Measurements from ENCODE around the gene RCVRN.

Gene RCVRN

DNA sequence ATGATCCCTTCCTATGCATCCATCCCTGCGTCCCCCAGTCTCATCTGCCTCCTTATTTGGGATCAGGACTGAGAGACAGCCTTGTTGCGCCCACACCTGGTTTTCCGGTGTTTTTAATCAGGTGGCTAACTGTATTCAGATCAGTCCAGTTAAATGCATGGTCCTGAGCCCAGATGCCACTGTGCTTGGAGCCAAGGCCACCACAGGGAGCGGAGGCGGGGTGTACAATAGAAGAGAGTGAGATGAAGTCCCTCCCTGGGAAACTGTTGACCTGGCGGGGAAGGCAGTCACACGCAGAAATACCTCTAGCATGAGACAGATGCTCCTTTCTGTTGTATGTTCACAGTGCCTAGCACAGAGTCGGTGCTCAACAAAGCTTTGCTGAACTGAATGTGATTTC, 6.3 kb downstream of the RCVRN start:
- no peak for DNase-seq (ENCODE audit: low read depth)

DNA sequence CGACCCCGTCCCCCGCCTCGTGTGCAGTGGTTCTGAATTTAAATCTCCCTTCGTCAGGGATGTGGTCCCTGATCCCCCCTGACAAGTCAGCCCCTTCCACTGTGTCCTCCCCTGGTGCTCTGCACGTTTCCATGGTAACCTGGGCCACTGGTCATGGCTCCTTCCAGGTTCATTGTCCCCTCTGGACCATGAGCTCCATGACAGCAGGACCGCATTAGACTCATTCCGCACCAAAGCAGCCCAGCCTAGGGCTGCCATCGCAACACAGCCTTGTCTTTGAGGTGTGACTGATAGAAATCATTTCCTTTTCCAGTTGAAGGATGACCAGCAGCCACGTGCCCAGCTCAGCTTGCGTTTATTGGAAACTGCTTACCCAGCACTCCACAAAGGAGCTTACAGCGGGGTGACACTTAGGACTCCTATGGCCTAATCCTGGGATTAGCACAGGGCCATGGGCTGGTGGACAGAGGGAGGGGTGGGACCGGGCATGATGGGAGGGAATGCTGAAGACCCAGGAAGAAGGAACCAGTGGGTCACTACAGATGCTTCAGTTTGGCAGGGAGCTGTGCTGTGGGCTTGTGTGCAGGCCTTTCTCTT, 7.6 kb downstream of the RCVRN start:
- no peak for DNase-seq (ENCODE audit: low read depth)

DNA sequence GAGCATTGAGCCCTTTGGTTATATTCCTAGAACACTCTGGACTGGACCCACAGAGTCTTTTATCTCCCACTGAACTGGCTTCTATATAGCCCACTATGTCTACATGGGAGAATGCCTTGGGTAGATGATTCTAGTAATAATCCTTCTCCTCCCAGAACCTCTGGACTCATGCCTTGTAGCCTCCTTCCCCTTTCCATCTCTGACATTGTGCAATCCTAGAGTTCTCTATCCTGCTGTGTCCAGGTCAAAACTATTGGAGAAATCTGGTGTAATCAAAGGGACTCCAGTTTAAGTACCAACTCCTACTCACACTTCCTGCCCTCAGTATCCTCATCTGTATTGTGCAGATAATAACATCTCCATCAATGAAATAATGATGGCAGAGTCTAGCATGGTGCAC, 9.1 kb downstream of the RCVRN start:
- no peak for DNase-seq (ENCODE audit: low read depth)

DNA sequence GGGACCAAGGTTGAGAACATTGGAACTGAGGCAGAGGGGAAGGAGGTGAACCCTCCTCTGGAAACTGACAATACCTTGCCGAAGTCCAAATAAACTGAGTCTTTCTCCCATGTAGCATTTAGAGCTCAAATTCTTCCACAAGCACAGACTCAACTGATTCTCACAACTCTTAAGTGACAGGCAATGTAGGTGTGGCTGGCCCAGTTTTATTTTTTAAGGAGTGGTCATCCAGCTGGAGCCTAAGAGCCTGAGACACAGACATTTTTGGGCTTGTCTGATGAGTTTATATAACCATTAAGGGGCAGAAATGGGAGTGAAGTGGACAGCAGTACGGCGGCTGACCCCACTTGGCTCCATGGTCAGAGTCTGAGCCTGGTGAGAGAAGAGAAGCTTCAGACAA, 10.8 kb downstream of the RCVRN start:
- no peak for DNase-seq (ENCODE audit: low read depth)

DNA sequence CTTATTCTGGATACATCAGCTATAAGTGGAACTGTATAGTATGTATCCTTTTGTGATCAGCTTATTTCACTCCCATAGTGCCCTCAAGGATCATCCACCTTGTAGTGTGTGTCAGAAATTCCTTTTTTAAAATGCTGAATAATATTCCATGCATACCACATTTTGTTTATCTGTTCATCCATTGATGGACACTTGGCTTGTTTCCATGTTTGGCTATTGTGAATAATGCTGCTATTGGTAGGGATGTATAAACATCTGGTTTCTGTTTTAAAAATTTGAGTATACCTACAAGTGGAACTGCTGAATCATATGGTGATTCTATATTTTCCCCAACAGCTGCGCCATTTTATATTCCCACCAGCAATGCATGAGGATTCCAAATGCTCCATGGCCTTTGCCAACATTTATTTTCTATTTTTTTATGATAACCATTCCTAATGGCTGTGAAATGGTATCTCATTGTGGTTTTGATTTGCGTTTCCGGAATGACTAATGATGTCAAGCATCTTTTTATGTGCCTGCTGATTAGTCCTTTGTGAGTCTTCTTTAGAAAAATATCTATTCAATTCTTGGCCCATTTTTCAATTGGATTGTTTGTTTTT, 11.6 kb downstream of the RCVRN start:
- DNase-seq (ENCODE audit: low read depth) = no peak

DNA sequence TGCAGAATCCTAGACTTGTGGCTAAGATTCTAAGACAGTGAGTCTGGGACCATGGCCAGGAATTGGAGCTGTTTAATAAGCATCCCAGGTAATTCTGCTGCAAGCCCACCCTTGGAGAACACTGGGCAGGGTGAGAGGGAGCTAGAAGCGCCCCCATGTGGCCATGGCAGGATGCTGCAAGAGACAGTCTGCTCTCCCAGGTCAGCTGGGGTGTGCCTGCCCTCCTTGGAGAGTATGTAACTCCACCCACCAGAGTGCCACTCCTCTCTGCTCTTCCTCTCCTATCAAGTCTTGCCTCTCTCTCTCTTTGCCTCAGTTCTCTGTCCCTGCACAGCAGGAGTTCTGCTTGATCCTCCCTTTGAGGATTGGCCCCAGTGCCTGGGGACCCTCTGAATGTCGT, 14.9 kb downstream of the RCVRN start:
- DNase-seq (ENCODE audit: low read depth) = no peak

DNA sequence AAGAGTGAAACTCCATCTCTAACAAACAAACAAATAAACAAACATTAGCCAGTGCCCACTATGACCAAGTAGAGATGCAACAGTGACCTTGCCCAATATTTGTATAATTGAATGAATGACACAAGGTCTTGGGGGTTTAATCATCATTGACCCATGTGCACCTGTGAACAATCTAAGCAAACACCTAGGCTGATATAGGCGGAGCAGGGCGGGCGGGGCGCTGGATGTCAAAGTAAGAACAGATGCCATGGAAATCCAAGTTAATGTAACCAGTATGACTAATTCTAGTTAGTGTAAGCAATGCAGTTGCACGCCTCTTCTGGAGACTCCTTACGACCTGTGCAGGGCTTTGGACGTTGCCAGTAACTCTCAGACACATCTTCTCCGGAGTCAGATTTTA, 17.6 kb downstream of the RCVRN start:
- no peak for DNase-seq (ENCODE audit: low read depth)

DNA sequence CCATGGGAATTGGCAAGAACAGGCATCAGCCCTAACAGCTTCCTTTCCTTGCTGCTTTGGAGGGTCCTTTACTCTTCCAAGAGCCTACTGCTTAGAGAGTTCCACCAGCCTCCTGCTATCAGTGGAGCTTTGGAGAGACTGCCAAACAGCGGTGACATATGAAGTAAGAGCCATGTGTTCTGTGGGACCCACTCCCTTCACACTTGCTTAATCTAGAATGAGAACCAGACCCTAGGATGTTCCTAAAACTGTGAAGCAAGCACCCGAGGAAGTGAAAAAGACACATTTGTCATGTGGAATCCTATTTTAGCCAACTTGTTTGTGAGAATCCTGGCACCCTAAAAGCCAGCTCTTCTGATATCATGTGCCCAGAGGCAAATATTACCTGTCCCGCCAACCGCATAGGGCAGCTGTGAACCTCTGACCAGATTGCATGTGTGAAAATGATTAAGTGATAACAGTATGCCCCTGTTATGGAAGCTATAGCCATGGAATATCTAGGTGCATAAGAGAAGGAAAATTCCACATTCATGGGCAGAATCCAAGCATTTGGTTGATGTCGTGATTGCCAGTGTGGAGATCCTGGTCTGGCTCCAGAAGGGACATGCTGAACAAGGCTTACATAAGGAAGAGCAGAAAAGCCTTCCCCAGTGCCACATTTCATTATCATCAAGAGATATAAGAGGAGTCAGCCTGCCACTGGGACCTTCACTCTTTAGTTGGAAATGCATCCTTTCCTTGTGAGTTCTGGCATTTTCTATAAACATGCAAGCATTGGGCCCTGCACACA, 18.7 kb downstream of the RCVRN start:
- DNase-seq (ENCODE audit: low read depth) = no peak

DNA sequence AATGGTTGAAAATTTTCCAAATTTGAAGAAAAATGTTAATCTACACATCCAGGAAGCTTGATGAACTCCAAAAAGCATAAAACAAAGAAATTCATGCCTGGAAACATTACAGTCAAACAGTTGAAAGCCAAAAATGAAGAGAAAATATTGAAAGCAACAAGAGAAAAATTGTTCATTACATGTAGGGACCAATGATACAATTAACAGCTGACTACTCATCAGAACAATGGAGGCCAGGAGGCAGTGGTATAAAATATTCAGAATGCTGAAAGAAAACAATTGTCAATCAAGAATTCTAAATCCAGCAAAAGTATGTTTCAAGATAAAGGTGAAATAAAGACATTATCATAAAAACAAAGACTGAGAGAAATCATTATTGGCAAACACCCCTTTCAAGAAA, 21.6 kb downstream of the RCVRN start:
- no peak for DNase-seq (ENCODE audit: low read depth)

DNA sequence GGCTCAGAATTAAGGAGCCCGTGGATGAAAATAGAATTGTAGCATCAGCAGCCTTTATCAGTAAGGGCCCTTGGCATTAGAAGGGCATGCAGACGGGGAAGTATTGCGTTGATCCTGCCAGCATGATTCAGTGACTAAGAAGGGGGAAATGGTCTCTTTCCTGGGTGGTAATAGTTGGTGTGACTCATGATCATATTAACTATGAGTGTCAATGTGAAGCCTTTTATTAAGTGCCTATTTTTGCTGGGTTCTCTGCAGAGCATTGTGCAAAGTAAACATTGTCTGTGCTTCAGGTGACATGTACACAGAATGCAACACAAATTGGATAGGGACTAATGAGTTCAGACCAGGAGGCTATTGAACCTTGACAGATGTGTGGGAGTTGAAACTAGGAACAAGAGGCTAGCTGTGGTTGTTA, 24.5 kb downstream of the RCVRN start:
- DNase-seq (ENCODE audit: low read depth) = no peak

DNA sequence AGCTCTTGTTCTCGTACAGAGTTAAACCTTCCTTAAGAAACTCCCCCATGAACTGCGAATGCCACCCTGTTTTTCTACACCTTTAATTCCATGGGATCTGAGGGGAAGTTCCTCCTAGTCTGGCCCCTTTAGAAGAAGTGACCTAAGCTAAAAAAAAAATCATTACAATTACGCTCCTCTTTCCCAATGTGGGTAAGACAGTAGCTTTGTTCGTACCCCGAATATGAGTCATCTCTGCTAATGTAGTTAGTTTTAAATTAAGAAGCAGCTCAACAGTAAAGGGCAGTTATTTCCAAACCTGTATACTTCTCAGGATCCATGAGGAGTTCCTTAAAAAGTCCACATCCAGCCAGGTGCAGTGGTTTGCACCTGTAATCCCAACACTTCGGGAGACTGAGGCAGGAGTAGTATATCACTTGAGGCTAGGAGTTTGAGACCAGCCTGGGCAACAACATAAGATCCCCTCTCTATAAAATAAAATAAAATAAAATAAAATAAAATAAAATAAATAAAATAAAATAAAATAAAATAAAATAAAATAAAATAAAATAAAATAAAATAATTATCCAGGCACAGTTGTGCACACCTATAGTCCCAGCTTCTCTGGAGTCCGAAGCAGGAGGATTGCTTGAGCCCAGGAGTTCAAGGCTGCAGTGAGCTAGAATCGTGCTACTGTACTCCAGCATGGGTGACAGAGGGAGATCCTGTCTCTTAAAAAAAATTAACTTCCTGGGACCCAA, 26.1 kb downstream of the RCVRN start:
- no peak for DNase-seq (ENCODE audit: low read depth)

DNA sequence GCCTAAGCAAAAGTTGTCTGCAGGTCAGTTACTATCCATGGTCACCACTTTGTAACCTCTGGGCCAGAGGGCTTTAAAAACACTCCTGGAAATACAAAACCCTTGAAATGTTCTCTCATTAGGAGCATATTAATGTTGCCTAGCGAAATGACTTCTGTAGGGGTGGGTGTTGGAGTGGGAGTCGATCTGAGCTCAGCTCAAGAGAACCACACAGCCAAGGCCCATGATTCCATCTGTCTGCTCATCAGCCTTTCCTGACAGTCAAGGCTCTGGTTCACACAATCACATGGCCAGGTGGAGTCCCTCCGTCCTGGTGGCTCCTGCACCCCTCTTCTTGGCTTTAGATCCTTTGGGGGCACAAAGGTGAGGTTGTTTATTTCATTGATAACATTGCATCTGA, 26.7 kb downstream of the RCVRN start:
- DNase-seq (ENCODE audit: low read depth) = no peak

DNA sequence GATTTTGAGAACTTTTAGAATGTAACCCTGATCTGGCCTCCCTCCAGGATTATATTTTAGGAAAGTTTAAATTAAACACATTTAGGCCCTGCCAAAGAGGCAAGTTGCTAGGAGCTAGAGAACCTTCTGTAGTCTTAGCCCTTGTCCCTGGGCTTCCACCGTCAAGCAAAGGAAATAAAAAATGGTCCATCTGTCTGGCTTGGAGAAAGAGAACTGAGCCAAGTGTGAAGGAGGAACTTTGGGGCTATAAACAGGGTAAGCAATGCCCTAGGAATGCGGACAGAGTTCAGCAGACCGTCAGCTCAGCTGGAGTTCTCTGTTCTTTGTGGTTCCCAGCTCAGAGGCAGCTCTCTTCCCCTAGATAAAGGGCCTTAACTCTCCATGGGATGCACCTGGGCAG, 29.6 kb downstream of the RCVRN start:
- no peak for DNase-seq (ENCODE audit: low read depth)

DNA sequence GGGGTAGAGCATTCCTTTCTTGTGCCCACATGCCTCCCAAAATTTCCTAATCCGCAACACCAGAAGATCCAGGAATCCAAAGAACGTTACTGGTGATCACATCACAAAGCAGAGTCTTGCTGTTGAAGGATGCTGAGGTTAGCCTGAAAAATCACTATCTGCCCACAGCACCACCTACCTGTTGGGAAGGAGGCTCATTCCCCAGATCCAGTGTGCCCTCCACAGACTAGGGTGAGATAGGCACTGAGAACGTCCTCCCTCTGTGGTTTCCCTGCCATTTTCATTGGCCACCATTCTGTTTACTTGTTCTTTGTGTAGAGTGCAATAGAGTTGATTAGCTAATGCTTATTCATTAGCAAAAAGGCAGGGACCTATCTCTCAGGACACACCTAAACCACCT, 30.3 kb downstream of the RCVRN start:
- no peak for DNase-seq (ENCODE audit: low read depth)

DNA sequence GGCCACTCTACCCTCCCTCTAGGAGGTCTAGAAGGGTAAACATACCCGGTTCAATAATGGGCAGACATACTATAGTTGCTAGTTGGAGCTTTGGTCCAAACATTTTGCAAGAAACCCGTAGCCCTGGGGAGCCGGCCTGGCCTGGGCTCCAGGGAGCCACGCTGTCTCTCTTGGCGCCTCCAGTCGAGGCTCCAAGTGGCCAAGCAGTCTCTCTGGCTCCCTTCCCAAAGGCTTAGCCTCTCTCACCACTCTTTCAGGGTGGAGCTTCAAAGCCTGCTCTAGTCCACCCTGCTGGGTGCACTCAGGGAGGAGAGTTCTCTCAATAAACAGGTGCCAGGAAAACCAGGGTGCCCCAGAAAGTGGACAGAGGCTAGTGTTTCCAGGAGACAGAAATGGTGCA, 32.2 kb downstream of the RCVRN start:
- DNase-seq (ENCODE audit: low read depth) = no peak

DNA sequence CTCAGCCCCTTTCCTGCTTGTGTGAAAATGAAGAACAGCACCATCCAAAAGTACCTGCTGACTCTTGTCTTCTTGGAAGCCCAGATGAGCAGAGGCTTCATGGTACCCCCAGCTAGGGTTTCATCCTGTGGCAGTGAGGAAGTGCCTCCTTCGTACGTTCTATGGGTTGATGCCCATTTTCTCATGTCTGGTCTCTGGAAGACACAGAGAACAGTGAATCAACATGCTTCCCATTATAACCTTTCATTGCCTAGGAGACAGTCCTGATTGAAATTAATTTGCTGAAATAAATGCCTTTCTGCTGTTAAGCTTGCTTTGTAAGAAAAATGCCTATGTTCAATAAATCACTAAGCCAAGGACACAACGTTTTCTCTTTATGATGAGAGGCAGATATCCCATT, 36.5 kb downstream of the RCVRN start:
- DNase-seq (ENCODE audit: low read depth) = no peak

DNA sequence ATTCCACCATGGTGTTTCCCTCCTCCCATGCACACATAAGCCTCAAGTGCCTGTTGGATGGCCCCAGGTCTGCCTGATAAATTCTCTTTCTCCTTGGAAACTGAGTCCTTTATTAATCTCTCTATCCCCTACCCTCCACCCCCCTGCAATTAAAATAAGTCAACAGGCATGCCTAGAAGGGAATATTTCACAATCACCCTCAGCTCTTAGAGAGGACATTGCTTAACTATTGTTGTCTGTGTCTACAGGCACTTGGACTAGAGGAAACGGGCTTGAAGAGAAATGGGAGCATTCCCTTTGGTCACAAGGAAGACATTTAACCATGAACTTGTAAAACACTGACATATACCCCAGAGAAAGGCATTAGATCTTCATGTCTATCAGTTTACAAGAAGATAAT, 39.5 kb downstream of the RCVRN start:
- no peak for DNase-seq (ENCODE audit: low read depth)

DNA sequence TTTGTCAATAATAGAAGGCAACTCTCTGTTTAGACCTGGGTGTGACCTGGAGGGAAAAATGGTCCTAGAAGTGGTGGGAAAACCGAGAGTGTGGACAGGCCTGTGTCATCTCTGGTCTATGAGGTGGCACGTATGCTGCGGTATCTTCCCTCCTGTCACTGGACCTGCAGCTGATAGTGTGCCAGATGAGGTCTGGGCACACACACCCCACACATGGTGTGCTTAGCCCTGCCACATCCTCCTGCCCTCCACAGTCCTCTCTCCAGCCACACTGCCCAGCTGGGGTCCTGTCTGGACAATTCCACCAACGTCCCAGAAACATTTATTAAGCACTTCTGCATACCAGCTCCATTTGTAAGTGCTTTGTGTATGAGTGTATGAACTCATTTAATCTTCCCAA, 42.1 kb downstream of the RCVRN start:
- DNase-seq (ENCODE audit: low read depth) = no peak

DNA sequence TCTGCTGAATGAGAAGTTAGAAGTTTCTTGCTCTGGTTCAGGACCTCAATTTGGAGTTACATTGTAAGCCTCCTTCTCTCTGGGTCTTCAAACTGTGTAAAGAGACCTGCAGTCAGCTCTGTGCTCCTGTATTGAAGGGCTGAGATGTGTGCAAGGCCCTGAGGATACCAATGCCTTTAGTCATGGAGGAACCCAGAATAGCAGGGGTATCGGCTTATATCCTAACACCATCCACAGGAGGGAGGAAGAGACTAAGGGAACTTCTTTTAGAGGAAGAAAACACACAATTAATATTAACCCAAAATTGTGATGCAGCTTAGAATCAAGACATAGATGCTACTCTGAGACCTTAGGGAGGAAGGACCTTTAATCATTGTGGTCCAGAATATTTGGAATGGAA, 42.9 kb downstream of the RCVRN start:
- DNase-seq (ENCODE audit: low read depth) = no peak

DNA sequence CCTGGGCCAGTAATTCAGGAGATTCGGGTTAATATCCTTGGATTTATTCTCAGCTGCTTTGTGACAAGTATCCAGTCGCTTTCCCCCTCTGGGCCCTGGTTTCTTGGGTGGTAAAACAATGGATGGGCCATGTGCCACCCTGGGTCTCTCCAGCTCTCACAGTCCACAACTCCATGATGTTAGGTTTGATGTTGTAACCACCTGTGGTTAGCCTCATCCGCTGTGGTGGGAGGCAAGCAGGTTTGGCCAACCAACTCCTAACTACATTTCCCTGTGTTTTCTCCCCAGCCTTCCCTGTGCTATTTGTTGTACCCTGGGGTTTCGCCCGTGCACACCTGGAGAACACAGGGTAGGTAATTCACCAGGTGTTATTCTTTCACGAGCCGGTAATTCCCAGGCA, 44.2 kb downstream of the RCVRN start:
- no peak for DNase-seq (ENCODE audit: low read depth)

DNA sequence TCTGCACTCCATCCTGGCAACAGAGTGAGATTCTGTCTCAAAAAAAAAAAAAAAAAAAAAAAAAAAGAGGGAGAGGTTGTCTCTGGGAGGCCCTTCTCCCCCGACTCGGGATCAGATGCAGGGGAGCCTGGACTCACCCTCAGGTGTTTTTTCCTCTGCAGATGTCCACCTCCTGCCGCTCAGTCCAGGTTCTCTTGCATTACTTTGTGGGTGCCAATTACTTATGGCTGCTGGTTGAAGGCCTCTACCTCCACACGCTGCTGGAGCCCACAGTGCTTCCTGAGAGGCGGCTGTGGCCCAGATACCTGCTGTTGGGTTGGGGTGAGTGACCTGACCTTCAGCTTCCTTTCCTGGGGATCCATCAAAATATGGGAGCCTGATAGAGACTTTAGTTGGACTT, 45.3 kb downstream of the RCVRN start:
- no peak for DNase-seq (ENCODE audit: low read depth)

DNA sequence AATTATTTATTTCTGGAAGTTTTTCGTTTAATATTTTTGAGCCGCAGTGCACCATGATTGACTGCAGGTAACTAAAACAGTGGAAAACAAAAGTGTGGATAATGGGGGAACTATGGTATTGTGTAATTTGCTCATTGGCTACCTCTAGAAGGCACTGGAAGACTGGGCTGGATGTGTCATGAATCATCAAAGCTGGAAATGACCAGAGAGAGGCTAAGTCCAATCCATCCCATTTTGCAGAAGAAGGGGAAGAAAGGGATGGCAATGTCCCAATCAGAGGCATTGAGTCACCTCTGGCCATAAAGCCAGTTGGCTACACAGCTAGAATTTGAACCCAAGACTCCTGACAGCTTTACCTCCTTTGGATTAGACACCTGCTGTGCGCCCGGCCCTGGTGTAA, 50.0 kb downstream of the RCVRN start:
- DNase-seq (ENCODE audit: low read depth) = no peak

DNA sequence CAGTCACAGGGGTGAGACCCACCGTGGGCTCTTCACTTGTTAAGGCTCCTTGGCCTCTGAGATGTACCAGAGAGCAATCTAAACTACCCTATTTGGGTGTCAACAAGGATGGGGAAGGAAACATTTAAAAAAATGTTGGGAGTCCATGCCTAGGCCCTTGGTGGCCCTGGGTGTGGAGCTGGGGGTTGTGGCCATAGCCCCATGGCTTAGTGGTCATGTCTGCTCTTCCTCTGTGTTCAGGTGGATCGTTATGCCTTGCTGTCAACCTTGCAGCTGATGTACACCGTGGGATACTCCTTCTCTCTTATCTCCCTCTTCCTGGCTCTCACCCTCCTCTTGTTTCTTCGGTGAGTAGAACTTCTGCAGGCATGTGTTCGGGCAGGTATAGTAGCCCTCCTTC, 50.8 kb downstream of the RCVRN start:
- no peak for DNase-seq (ENCODE audit: low read depth)

Measured in stimulated activated CD8-positive, alpha-beta memory T cell treated with anti-CD3 and anti-CD28 coated beads, Interleukin-15, amount 100 ng/mL, for 24 hours (primary cell).